ENCODE measurements around the gene ACADM. TPM values are rescaled to one million over a fixed set of nuclear protein-coding genes. Genes with fewer than 3 reads are reported as not detected.
"Not testable (repeated sequence)": the region's sequence is repeated elsewhere in the genome, so short reads cannot be mapped to it uniquely, and the experiment has no call there.

The ACADM gene
- total and polyA plus RNA-seq, 2 of the 13 experiments (the other 11 are each of a cell fraction or from before 2014, with no cell fraction given): 43.7 to 92.2 TPM

GRCh38 chr1:75810113-75810512 is 85.6 kb downstream of the ACADM start:
- H3K4me2 ChIP-seq (ENCODE audit: low read depth, low read length); H3K36me3 ChIP-seq (replicated peaks in 1 of 2; ENCODE audit: control insufficient read depth in 1 of 2, insufficient read depth in 2 of 2, low read length in 2 of 2); H3K79me2 ChIP-seq (ENCODE audit: insufficient read depth, low read length); H3K4me3 ChIP-seq (replicated peaks in 1 of 3; ENCODE audit: insufficient read depth in 1 of 3, low read depth in 2 of 3, low read length in 3 of 3); intact Hi-C loops (cut with micrococcal nuclease; ENCODE audit: unreplicated experiment); H3K27ac ChIP-seq (ENCODE audit: extremely low read length, insufficient read depth, low read length); BruUV-seq (replicated peaks); FAIRE-seq; H2AFZ ChIP-seq (ENCODE audit: low read length); H4K20me1 ChIP-seq (ENCODE audit: insufficient read depth, low read length); DNase-seq (ENCODE audit: low spot score); H3K27me3 ChIP-seq (ENCODE audit: control insufficient read depth in 1 of 2, insufficient read depth in 2 of 2, low read length in 2 of 2); in situ Hi-C loops (cut with HindIII; ENCODE audit: extremely low pct_ligation_motif_present, low pct_unique_long_range_greater_than_20kb); H3K9me3 ChIP-seq (ENCODE audit: low read length); H3K4me1 ChIP-seq (ENCODE audit: insufficient read depth, low read length); CTCF ChIA-PET (ENCODE audit: low intra/inter-chr PET ratio, low total read pairs); H3K9ac ChIP-seq (ENCODE audit: insufficient read depth, low read depth, low read length): not testable (repeated sequence)
- POLR2A ChIA-PET: interaction anchor here (1.5 kb wide), 1 partner anchor 24 kb away, joined by 5 read pairs; the partner anchor contains the start of gene RABGGTB
- WGBS (ENCODE audit: low lambda C conversion rate): 38% methylated on average over 3 of the region's 3 CpGs
- peak; percentile 31; the same call in 1 of the 2 replicates for TF ChIP-seq ZNF460 (CRISPR knock-in tag; IDR thresholded peaks at IDR 0.05; ENCODE audit: borderline replicate concordance)
- peak; percentile 32; the same call in 1 of the 3 replicates for ATAC-seq

DNA sequence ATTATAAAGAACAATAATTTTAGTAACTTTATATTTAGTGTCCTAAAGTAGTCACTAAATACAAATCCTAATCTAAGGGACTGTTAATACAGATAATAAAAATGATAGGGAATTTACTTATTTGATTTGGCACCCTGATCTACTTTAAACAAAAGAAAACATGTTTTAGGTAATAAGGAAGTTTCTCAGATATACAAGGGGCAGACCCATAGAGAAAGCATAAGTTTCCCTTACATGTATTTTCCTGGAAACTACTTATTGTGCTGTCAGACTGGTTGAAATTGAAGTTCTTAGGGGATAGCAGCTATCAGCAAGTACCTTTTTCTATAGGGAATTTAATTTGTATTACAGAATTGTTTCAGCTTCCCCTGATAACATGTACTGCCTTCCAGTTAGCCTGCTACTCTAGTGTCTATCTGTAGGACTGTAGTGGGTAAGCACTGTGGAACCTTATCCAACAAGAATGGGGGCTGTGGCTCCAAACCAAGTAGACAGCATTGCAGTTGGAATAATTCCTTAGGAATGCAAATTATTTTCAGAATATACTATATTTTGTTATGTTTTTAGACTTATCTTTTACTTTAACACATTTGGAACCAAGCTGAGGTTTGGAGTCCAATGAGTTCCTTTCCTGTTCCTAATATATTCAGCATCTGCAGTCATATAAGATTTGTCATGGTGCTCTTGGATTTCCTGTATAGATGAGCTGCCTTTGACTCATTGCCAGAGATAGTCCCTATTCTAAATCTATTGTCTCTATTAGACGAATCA is 86.9 kb downstream of the ACADM start:
- Histone ChIP-seq H3K4me3 (replicated peaks in 1 of 3; ENCODE audit: insufficient read depth in 1 of 3, low read depth in 2 of 3, low read length in 3 of 3) (no peak overlapping the region), H3K4me2 (ENCODE audit: low read depth, low read length) (no peak overlapping the region), H3K9ac (ENCODE audit: insufficient read depth, low read depth, low read length) (no peak overlapping the region), H4K20me1 (ENCODE audit: insufficient read depth, low read length) (no peaks in the 10 kb centered on the region), H3K27ac (ENCODE audit: extremely low read length, insufficient read depth, low read length) (no peak overlapping the region), H2AFZ (ENCODE audit: low read length) (no peak overlapping the region), H3K27me3 (ENCODE audit: control insufficient read depth in 1 of 2, insufficient read depth in 2 of 2, low read length in 2 of 2) (no peaks in the 10 kb centered on the region), H3K79me2 (ENCODE audit: insufficient read depth, low read length) (no peaks in the 10 kb centered on the region), H3K4me1 (ENCODE audit: insufficient read depth, low read length) (peaks cover 9% of the 10 kb centered on the region; the same call in 1 of the 2 replicates), H3K36me3 (replicated peaks in 1 of 2; ENCODE audit: control insufficient read depth in 1 of 2, insufficient read depth in 2 of 2, low read length in 2 of 2) (no peaks in the 10 kb centered on the region), H3K9me3 (ENCODE audit: low read length) (no peaks in the 10 kb centered on the region)
- intact Hi-C loops (cut with micrococcal nuclease; ENCODE audit: unreplicated experiment): no loop called here
- no TSS peak for BruUV-seq (replicated peaks)
- ATAC-seq (peak; percentile 33; the same call in 1 of the 3 replicates), FAIRE-seq (no peak), DNase-seq (ENCODE audit: low spot score) (no peak)
- ChIA-PET CTCF (ENCODE audit: low intra/inter-chr PET ratio, low total read pairs) (no interaction called here), POLR2A (interaction anchor here (1.0 kb wide), 1 partner anchor 25 kb away, joined by 3 read pairs; the partner anchor contains the start of gene RABGGTB)
- 46% methylated on average over 1 of the region's 1 CpG for WGBS (ENCODE audit: low lambda C conversion rate)
- in situ Hi-C loops (cut with HindIII; ENCODE audit: extremely low pct_ligation_motif_present, low pct_unique_long_range_greater_than_20kb): no loop called here
- TF ChIP-seq FOXP4 (CRISPR knock-in tag; IDR thresholded peaks at IDR 0.05) (no peak), MYNN (CRISPR knock-in tag; IDR thresholded peaks at IDR 0.05; ENCODE audit: low read depth) (no peak), SMARCC2 (IDR thresholded peaks at IDR 0.05) (no peak), RELA (CRISPR knock-in tag; IDR thresholded peaks at IDR 0.05) (no peak), TOPORS (CRISPR knock-in tag; IDR thresholded peaks at IDR 0.05) (no peak), MBNL3 (CRISPR knock-in tag; conservative IDR thresholded peaks at IDR 0.05) (no peak), RFX1 (IDR thresholded peaks at IDR 0.05) (no peak), ZNF652 (CRISPR knock-in tag; IDR thresholded peaks at IDR 0.05; ENCODE audit: borderline replicate concordance, low read depth) (no peak), ZNF432 (CRISPR knock-in tag; IDR thresholded peaks at IDR 0.05; ENCODE audit: borderline replicate concordance) (no peak), ZMYM2 (CRISPR knock-in tag; IDR thresholded peaks at IDR 0.05) (no peak), GLI4 (CRISPR knock-in tag; IDR thresholded peaks at IDR 0.05; ENCODE audit: borderline replicate concordance) (no peak), ARID2 (CRISPR knock-in tag; IDR thresholded peaks at IDR 0.05; ENCODE audit: borderline replicate concordance) (no peak)
- TF ChIP-seq, protein P1, sequence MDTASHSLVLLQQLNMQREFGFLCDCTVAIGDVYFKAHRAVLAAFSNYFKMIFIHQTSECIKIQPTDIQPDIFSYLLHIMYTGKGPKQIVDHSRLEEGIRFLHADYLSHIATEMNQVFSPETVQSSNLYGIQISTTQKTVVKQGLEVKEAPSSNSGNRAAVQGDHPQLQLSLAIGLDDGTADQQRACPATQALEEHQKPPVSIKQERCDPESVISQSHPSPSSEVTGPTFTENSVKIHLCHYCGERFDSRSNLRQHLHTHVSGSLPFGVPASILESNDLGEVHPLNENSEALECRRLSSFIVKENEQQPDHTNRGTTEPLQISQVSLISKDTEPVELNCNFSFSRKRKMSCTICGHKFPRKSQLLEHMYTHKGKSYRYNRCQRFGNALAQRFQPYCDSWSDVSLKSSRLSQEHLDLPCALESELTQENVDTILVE (CRISPR knock-in tag; IDR thresholded peaks at IDR 0.05): no peak
- TF ChIP-seq, protein P2, sequence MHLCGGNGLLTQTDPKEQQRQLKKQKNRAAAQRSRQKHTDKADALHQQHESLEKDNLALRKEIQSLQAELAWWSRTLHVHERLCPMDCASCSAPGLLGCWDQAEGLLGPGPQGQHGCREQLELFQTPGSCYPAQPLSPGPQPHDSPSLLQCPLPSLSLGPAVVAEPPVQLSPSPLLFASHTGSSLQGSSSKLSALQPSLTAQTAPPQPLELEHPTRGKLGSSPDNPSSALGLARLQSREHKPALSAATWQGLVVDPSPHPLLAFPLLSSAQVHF (CRISPR knock-in tag; IDR thresholded peaks at IDR 0.05): no peak
